Fibroblast of skin of left biceps (primary cell): ENCODE measurements around the gene KLRK1.
A peak's percentile ranks its signal among the peaks of the same experiment; 100 is the strongest.
"Not testable (repeated sequence)": the region's sequence is repeated elsewhere in the genome, so short reads cannot be mapped to it uniquely, and the experiment has no call there.

Experiments
- DNase-seq, 2 experiments: peaks; one replicate each; pipeline ENCODE4 v3.0.0-alpha.2; 2013; ENCODE audit warnings: low read depth in 2 of 2

Gene KLRK1

GRCh38 chr12:10389904-10390303 is at the start of gene KLRK1:
Gene KLRK1 (minus strand): TSS chr12:10390041. CDS start chr12:10388810, 1,231 bp downstream.
- no peak for DNase-seq

DNA sequence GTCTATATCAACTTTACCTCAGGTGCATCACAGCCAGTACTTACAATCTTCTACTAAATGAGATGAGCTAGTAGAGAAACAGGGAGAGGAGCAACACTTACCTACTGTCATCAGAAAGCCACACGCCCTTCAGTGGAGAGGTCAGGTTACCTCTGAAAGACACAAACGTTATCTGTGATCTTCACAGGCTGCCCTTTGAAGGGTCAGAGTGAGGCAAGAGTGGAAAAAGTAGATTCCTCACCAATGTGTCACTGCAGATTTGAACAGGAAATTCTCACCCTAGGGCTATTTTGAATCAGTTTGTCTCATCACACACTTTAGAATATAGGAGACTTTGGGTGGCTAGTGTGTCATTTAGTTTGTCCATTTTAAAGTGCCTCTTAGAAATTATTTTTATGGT is 47.8 kb upstream of the KLRK1 start:
- not testable (repeated sequence) for DNase-seq

DNA sequence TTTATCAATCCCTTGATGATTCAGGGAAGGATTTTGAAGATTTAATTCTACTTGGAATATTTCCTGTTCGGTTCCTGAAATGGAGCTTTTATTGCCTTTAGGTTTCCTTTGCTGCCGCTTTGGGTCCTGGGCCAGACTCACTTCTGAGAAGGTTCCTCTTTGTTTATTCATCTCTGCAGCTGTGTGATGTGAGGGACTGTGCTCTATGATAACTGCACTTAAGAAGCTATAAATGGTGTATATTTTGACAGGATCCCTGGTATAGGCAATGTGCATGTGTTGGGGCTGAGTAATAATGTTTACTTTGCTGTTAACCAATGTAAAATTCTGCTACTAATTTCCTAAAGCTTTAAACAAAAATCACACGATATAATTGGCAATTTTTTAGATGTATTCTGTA is 46.0 kb upstream of the KLRK1 start, which contains the start of gene KLRC2:
Gene KLRC2, minus strand, starts transcription at position 195 of the 400 bp plus-strand sequence. Its CDS starts 24 bp downstream, at position 171.
- not testable (repeated sequence) for DNase-seq

- not testable (repeated sequence) for DNase-seq
Observed at GRCh38 chr12:10430623-10431022, 40.8 kb upstream of the KLRK1 start.

GRCh38 chr12:10425938-10426337 is 36.1 kb upstream of the KLRK1 start:
- DNase-seq, result not testable (repeated sequence)

DNA sequence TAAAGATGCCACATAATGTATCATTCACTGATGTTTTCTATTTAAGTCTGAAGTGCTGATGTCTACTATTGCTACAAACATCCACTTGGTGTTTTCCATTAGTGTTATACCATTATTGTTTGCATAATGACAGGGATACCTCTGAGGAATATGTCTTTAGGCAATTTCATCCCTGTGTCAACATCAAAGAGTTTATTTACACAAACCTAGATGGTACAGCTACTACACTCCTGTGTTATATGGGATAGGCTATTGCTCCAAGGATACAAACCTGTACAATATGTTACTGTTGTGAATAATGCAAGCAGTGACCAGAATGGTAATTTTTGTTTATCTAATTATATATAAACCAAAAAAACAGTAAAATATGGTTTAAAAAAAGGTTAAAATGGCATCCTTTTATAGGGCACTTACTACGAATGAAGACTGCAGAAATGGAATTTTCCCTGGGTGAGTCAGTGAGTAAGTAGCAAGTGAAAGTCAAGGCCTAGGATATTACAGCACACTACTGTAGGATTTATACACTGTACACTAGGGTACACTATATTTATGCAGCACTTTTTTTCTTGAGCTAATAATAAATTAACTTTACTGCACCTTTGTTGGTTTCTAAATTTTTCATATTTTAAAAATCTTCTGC is 34.5 kb upstream of the KLRK1 start:
- not testable (repeated sequence) for DNase-seq

DNA sequence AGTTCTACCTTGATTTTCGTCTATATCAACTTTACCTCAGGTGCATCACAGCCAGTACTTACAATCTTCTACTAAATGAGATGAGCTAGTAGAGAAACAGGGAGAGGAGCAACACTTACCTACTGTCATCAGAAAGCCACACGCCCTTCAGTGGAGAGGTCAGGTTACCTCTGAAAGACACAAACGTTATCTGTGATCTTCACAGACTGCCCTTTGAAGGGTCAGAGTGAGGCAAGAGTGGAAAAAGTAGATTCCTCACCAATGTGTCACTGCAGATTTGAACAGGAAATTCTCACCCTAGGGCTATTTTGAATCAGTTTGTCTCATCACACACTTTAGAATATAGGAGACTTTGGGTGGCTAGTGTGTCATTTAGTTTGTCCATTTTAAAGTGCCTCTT is 32.3 kb upstream of the KLRK1 start:
- DNase-seq, result not testable (repeated sequence)

DNA sequence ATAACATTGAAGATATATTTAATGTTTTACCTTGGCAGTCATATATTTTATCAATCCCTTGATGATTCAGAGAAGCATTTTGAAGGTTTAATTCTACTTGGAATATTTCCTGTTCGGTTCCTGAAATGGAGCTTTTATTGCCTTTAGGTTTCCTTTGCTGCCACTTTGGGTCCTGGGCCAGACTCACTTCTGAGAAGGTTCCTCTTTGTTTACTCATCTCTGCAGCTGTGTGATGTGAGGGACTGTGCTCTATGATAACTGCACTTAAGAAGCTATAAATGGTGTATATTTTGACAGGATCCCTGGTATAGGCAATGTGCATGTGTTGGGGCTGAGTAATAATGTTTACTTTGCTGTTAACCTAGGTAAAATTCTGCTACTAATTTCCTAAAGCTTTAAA is 30.5 kb upstream of the KLRK1 start, which contains the start of gene KLRC3:
Gene KLRC3, minus strand, starts transcription at position 262 of the 400 bp plus-strand sequence. Its CDS starts 45 bp downstream, at position 217.
- DNase-seq, result not testable (repeated sequence)

- DNase-seq, result no peak
Observed at GRCh38 chr12:10409392-10409791, 19.6 kb upstream of the KLRK1 start, which contains the start of gene KLRC4. Gene KLRC4 (minus strand): TSS chr12:10409757. CDS start chr12:10409575, 182 bp downstream.

DNA sequence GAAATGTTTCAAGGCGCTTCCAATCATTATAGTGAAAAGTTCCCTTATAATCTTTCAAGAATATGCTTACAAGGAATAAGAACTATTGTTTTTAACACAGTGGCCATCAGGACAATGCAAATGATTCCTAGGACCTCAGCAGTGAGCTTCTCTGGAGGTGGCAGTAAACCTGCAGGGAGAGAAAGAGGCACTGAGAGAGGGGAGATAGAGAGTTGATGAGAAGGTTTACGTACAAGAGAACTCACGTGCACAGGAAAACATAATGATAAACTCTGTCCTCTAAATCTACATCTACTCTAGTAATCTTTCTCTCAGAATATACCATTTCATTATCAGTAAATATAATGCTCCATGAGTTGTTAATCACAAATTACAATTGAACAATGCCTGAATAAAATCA is 19.0 kb upstream of the KLRK1 start:
- DNase-seq, result no peak

DNA sequence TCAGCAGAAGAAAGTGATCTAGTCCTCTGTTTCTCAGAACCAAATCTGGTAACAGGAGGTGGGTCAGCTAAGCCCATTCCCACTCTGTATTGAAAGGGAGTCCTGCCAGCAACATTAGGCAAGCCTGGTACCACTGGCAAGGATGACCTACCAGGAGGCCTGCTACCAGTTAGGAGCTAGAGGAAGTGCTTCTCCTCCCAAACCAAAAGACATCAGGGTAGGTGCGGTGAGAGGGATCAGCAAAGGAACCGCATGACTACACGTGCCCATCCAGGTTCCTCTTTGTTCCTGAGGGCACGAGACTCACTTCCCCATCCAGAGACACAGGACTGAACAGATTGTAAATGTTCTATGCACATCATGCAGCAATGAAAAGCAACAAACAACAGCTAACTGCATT is 16.9 kb upstream of the KLRK1 start:
- DNase-seq, result no peak

DNA sequence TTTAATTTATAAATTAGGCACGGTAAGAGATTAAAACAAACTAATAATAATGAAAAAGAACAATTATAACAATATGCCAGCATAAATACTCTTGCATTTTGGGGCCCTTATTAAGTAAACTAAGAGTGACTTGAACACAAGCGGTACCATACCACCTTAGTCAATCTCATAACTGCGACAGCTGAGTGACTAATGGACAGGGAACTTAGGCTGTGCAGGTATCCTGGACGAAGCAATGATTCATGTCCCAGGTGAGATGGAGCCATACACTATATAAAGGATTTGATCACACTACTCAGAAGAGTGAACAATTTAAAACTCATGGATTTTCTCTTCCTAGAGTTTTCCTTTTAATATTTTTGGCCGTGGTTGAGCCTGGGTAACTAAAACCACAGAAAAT is 15.5 kb upstream of the KLRK1 start:
- no peak for DNase-seq

GRCh38 chr12:10404798-10405197 is 15.0 kb upstream of the KLRK1 start:
- DNase-seq, result no peak

GRCh38 chr12:10400829-10401228 is 11.0 kb upstream of the KLRK1 start:
- no peak for DNase-seq

GRCh38 chr12:10398168-10398567 is 8.3 kb upstream of the KLRK1 start:
- DNase-seq, result no peak

GRCh38 chr12:10397296-10397695 is 7.5 kb upstream of the KLRK1 start:
- no peak for DNase-seq

- DNase-seq, result not testable (repeated sequence)
Observed at GRCh38 chr12:10396176-10396575, 6.3 kb upstream of the KLRK1 start.

DNA sequence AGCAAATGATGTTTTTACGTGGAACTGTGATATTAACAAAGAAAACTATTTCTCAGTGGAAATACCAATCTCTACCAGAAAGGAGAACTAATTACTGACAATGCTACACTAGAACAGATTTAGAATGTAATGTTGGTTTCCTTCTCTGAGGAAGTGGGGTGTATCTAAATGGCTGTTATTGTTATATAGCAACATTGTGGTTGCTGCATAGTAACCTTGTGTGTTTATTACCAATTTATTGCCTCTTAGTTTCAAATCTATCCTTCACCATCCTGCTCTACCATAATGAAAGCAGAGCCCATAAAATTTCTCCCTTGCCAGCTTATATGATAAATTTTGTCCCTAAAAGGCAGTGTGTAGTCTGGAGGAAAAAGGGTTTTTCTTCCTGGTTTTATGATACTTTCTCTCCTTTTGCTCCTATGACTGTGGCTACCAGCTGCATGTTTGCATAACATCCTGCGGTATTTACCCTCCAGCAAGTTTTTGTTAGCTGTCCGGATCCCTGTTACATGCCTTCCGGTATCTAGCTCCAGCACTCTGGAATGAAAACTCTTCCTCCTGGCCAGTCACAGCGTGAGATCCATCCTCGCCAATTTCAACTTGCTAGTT is 5.7 kb upstream of the KLRK1 start:
- DNase-seq, result peak; percentile 7 to 8

- DNase-seq, result not testable (repeated sequence)
Observed at GRCh38 chr12:10394531-10395152, 4.8 kb upstream of the KLRK1 start.

DNA sequence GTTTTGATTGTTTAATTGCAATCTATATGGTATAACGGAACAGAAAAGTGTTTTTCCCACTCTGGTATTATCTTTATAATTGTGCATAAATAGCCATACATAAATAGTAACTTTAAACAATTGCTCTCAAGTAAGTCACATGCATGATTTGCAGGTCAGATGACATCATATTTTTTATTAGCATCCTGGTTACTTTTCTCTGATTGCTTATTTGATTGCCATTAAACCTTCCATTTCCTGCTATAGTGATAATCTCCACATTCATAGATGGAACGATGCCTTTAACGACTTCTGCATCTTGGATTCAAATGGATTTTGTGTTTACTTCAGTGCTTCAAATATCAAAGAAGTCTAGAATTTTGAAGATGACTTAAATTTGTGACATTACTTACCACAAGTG is 3.5 kb upstream of the KLRK1 start:
- no peak for DNase-seq

DNA sequence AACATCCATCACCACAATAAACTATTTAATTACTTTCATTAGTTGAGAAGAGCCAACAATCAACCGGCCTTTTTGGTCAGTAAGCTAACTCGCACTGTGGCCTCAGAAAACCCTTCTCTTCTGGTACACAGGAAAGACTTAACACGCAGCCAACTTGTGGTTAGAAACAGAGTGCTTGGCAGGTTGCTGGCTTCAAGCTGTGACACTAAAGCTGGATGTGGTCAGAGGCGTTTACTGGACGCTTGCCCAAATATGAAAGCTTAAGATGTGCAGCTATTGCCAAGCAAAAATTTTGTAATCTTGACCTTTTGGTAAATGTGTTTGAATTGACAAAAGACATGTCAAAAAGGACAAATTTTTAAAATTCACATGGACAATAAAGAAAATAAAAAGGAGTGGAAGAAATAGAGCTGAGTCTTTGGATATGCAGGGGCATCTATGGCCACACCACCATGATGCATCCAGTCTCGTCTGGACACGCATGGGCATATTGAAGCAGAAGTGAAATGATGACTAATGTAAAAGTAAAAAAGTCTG is 2.6 kb upstream of the KLRK1 start:
- peak; percentile 20 to 35 for DNase-seq

GRCh38 chr12:10390991-10391390 is 1.1 kb upstream of the KLRK1 start:
- not testable (repeated sequence) for DNase-seq
